GM10248 (cell line): Measurements from ENCODE around the gene SLC16A3.

Experiments
- CTCF ChIA-PET: fragments of 300-600 bp; sonication (Branson Sonifier 250); formaldehyde crosslinking; extraction: SDS; loops from one replicate; lab custom pipeline; 2021; ENCODE audit warnings: antibody characterized with exemption; lab: Yijun Ruan, JAX
- POLR2A ChIA-PET: fragments of 350-650 bp; sonication (Branson Sonifier 250); formaldehyde crosslinking; extraction: SDS; loops from one replicate; lab custom pipeline; 2020; ENCODE audit warnings: antibody characterized with exemption; lab: Yijun Ruan, JAX
- DNase-seq: peaks from one replicate; pipeline ENCODE4 v3.0.0; 2012; ENCODE audit errors: extremely low spot score
- CTCF ChIP-seq: IDR thresholded peaks from 2 replicates; pipeline ENCODE4 v1.5.1; 2012; ENCODE audit warnings: mild to moderate bottlenecking, low read depth; ENCODE audit errors: extremely low read depth, missing control alignments, control extremely low read depth

Gene SLC16A3

GRCh38 chr17:82287013-82287867 is 58.4 kb downstream of the SLC16A3 start:
- no peak for DNase-seq
- TF ChIP-seq CTCF = no peak
- ChIA-PET POLR2A (no interaction called here), CTCF (interaction anchor here (0.7 kb wide), 1 partner anchor 9 kb away, joined by 3 read pairs; no protein-coding TSS in a partner anchor)

DNA sequence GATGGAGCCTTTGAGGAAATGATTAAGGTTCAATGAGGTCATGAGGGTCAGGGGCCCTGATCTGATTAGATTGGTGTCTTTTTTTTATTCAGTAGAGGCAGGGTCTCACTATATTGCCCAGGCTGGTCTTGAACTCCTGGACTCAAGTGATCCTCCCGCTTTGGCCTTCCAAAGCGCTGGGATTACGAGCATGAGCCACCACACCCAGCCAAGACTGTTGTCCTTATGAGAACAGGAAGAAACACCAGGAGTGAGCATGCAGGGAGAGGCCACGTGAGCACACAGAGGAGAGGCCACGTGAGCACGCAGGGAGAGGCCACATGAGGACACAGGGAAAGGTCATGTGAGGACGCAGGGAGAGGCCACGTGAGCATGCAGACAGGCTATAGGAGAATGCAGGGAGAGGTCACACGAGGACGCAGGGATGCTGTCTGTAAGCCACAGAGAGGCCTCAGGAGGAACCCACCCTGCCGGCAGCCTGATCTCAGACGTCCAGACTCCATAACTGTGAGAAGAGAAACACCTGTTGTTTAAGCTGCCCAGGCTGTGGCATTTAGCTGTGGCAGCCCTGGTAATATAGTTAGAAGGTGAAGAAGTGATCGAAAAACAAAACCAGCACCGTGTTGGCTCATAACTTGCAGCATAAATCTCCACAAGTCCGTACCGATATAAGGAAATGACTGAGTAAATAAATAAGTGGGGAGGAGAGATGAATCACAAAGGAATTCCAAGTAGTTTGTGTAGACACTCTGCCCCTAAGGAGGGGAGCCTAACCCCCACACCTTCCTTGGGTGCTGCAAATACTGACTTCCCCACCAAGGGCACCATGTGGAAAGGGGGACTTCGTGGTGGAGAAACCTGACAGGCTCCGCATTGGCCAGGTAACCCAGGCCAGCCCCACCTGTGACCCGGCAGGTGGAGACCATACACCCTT is 59.3 kb downstream of the SLC16A3 start:
- no peak for DNase-seq
- TF ChIP-seq CTCF = no peak
- POLR2A ChIA-PET = no interaction called here
- CTCF ChIA-PET = interaction anchor here (0.7 kb wide), 1 partner anchor 10 kb away, joined by 3 read pairs; no protein-coding TSS in a partner anchor
